HG02885 (cell line): Measurements from ENCODE around the gene OR2Y1.
"Not testable (repeated sequence)": the region's sequence is repeated elsewhere in the genome, so short reads cannot be mapped to it uniquely, and the experiment has no call there.

ENCODE experiments used
- ATAC-seq: cut with Tn5 transposase; IDR thresholded peaks from one replicate; pipeline ENCODE4 v1.9.1; 2021; ENCODE audit warnings: mild to moderate bottlenecking; ENCODE audit not compliant: unreplicated experiment, poor library complexity

OR2Y1 gene

DNA sequence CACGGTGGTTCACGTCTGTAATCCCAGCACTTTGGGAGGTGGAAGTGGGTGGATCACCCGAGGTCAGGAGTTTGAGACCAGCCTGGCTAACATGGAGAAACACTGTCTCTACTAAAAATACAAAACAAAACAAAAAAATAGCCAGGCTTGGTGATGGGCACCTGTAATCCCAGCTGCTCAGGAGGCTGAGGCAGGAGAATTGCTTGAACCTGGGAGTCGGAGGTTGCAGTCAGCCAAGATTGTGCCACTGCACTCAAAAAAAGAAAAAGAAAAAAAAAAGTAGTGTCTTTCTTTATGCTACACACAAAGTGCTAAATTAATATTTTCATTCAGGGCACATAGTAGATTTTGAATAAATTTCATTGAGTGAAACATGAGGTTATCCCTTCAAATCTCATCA is 1.1 kb upstream of the OR2Y1 start:
- not testable (repeated sequence) for ATAC-seq

DNA sequence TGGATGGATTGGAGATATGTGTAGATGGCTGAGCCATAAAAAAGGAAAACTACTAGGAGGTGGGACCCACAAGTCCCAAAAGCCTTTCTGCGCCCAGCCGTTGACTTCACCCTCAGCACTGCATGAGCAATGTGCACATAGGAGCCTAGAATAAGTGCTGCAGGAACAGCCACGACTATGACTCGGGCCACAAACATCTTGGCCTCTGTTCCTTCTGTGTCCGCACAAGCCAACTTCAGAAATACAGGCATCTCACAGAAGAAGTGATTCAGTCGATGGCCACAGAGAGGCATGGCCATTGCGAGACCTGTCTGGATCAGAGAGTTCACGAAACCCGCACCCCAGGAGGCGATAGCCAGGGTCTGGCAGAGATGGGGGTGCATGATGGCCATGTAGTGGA is 587 bp downstream of the OR2Y1 start:
- ATAC-seq, result no peak

DNA sequence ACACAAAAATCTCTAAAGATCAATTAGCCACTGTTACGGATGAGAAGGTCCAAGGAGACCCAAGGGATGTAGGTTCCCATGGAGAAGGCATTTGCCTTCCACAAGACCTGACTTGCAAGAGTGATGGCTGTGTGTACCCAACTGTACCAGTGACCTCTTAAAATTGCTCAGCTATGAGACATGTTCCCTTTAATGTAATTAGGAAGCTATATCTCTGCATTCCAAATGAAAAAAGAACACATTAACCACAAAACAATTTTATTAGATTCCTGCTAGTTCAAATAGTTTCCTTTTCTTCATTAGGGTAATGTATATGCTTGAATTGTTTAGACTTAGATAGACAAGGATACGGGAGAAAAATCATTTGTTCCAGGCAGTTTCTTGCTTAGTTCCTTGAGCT is 3.3 kb downstream of the OR2Y1 start:
- ATAC-seq, result no peak

DNA sequence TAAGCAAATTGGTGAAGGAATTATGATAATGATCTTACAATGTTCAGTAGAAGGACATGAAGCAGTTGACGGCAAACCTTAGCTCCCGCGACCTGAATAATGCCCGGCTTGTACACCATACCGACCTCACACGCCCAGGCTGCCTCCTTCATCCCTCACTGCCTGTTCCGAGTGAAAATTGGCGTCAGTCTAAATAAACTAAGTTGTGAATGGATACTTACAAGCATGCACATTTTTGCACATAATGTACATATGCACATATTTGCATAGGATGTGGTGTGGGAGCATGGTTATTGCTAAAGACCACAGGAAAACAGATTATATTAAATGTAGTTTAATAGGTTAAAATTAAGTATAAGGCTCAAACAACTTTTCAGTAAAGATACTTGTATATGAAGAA is 14.9 kb downstream of the OR2Y1 start:
- no peak for ATAC-seq

- ATAC-seq, result no peak
Observed at GRCh38 chr5:180723936-180724335, 15.9 kb downstream of the OR2Y1 start.

DNA sequence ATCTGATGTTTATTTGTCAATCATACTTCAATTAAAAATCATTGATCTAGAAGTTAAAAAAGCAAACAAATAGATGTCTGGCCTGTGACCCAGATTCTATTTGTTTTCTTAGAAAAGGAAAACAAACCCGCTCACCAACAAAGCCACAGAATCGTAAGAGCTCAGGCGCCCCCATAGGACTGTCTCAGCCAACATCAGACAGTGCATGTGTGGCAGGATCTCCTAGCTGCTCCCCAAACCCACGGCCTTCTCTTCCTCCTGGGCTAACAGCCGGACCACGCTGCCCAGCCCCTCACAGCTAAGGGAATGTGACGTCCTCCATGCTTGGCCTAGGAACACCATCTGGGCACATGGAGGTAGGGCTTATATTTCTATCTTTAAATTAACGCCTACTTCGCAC is 19.4 kb downstream of the OR2Y1 start:
- no peak for ATAC-seq

- ATAC-seq, result no peak
Observed at GRCh38 chr5:180719781-180720180, 20.1 kb downstream of the OR2Y1 start.

DNA sequence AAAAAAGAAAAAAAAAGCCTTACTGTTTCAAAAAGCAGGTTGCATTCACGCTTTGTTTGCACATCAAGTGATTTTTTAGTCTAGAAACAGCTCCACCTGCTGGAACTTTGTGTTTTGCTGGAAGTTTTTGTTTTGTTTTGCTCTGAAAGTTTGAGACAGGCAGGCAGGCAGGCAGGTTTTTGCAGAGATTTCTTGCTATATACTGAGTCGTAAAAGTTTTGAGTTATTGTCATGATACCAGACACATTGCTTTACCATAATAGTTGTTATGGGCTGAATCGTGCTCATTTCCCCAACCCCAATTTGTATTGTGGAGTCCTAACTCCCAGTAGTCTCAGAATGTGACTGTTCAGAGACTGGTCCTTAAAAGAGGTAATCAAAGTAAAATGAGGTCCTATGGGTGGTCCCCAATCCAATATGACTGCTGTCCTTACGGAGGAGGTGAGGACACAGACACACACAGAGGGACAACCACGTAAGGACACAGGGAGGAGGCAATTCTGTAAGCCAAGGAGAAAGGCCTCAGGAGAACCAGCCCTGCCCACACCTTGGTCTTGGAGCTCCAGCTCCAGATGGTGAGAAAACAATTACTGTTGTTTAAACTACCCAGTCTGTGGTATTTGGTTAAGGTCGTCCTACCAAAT is 20.9 kb downstream of the OR2Y1 start:
- ATAC-seq, result no peak

DNA sequence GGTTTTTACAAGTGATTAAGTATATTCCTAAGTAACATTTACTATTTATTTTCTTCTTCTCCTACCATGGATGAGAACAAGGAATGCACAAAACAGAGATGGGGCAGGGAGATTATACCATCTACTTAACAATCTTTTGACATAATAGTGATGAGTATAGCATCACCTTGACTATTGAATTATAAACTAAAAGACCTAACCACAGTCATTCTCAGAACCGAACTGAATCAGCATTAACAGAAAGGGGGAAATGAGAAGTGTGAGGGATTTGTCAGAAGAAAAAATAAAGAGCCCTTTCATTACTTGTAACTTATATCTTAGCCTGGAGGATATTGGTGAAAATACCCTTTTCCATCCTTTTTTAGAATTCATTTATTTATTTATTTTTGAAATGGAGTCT is 21.9 kb downstream of the OR2Y1 start:
- no peak for ATAC-seq

DNA sequence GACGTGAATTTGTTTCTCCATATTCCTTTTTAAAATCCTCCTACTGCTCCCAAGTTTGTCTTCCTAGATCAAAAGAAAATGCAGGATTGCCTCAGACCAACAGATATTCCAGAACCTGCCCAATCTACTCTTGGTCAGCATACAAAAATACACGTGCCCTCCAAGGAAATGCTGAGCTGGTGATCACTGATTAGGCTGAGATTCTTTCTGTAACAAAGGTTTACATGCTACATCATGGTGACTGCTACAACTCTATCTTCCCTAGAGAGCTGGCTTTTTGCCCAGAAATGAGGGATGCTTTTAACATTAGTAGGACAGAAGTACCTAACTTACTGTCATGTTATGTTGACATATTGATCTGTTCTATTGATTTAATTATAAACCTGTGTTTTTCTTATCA is 35.5 kb downstream of the OR2Y1 start:
- no peak for ATAC-seq

DNA sequence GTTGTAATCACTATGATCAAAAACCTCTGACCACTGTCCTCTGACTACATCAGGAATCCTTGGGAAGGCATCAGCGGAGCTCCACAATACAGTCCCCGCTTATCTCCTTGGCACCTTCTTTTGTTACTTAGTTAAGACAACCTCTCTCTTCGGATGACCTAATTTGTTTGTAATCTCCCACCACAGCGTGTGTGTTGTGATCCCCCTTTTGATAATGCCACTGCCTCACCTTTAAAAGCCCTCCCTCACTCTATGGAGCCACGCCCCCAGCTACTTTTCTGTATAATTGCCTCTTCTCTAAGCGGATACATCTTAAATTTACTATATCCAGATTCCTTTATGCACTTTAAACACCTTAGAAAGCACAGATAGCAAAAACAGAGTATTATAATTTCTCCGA is 35.9 kb downstream of the OR2Y1 start:
- ATAC-seq, result no peak

DNA sequence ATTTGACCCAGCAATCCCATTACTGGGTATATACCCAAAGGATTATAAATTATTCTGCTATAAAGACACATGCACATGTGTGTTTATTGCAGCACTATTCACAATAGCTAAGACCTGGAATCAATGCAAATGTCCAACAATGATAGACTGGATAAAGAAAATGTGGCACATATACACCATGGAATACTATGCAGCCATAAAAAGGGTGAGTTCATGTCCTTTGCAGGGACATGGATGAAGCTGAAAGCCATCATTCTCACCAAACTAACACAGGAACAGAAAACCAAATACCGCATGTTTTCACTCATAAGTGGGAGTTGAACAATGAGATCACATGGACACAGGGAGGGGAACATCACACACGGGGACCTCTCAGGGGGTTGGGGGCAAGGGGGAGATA is 36.5 kb downstream of the OR2Y1 start:
- not testable (repeated sequence) for ATAC-seq

GRCh38 chr5:180700440-180700839 is 39.4 kb downstream of the OR2Y1 start:
- ATAC-seq, result not testable (repeated sequence)

GRCh38 chr5:180699042-180699441 is 40.8 kb downstream of the OR2Y1 start:
- ATAC-seq, result no peak

DNA sequence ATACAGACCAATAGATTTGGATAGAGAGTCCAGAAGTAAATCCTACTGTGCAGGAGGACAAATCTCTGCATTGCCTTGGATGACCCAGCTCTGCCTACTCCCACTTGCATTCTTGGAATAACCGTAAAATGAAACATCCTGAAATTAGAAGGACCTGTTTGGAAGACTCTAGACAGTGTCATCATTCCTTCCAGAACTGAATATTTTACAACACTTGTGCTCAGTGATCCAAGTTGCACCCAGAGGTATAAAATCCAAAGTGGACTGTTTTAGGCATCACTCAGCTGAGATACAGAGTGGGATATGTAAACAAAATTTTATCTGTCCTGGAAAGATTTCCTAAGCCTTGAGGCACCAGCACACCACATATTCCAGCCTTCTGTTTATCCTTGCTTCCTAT is 43.7 kb downstream of the OR2Y1 start:
- ATAC-seq, result no peak

DNA sequence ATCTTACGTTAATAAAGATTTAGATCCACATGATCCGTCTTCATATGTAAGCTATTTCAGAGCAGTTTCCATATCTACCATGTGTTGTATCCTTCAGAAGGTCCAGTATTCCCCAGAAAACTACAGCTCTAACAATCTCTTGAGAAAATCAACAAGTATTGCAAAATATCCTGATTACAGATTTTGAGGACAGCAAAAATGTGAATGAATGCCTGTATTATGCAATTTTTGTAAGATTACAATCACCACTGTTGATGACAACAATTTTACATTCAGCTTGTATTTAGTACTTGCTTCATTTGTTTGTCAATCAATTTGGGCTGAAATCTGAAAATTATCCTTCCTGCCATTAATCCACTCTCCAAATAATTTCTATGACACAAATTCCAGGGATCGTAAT is 47.4 kb downstream of the OR2Y1 start:
- no peak for ATAC-seq

- no peak for ATAC-seq
Observed at GRCh38 chr5:180691046-180691445, 48.8 kb downstream of the OR2Y1 start.

DNA sequence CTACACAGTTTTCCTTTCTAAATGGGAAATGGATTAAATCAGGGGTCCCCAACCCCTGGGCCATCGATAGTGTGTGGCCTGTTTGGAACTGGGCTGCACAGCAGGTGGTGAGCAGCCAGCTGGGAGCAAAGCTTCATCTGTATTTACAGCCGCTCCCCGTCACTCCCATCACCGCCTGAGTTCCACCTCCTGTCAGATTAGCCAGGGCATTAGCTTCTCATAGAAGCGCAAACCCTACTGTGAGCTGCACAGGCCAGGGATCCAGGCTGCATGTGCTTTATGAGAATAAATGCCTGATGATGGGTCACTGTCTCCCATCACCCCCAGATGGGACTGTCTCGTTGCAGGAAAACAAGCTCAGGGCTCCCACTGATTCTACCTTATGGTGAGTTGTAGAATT is 49.3 kb downstream of the OR2Y1 start:
- no peak for ATAC-seq

DNA sequence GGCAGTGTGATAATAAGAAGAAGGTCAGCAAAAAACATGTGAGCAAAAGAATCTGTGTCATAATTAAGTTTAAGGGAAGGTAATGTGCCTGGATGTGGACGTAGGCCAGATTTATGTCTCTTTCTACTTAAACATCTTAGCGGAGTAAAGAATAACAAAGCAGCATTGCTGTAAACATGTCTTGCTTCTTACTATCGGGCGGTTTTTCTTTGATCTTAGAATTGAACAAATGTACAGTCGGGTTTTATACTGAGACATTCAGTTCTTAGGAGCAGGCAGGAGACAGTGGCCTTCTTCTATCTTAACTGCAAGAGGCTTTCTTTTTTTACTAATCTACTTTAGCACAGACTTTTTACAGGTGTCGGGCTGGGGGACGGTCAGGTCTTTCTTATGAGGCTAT is 50.1 kb downstream of the OR2Y1 start:
- ATAC-seq, result no peak
